ENCODE data around the gene DLG1.

DLG1 gene

DNA sequence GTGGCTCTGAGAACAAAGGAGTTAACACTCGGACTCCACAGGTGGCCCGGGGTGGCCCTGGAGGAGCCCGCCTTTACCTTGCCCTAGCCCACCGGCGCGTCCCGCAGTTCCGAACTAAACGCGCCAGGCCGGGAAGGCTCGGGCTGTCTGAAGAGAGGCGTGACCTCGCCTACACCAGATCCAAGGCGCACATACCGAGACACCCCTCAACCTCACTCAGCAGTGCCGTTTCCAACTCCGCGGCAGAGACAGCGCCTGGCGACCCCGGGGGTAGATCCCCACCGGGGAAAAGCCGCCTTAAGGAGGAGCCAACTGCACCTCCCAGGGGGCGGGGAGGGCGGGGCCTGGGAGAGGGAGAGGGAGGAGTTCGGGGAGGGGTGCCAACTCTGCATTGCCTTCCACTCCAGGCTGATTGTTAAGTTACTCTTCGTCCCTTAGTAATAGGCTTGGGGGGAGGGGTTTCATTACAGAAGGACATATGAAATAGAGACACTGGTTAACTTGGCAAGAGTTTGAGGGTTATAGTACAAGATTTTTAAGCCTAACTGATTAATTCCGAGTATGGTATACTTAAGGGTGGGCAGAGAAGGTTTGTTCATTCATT lies at the start of gene DLG1:
DLG1 (minus strand) TSS at position 272 of the 604 bp plus-strand sequence. CDS start 1,408 bp downstream, outside the sequence.
- Histone ChIP-seq H3K36me3 (ENCODE audit: control insufficient read depth, insufficient read depth, low read length) (no peaks in the 10 kb centered on the region), H3K4me3 (replicated peaks; ENCODE audit: low read depth, low read length) (peak within 1 kb of the TSS; percentile 98), H3K27me3 (replicated peaks; ENCODE audit: control insufficient read depth, insufficient read depth, low read length) (peaks cover 1% of the 10 kb centered on the region; the same call in 1 of the 2 replicates)
- TF ChIP-seq, protein P1, sequence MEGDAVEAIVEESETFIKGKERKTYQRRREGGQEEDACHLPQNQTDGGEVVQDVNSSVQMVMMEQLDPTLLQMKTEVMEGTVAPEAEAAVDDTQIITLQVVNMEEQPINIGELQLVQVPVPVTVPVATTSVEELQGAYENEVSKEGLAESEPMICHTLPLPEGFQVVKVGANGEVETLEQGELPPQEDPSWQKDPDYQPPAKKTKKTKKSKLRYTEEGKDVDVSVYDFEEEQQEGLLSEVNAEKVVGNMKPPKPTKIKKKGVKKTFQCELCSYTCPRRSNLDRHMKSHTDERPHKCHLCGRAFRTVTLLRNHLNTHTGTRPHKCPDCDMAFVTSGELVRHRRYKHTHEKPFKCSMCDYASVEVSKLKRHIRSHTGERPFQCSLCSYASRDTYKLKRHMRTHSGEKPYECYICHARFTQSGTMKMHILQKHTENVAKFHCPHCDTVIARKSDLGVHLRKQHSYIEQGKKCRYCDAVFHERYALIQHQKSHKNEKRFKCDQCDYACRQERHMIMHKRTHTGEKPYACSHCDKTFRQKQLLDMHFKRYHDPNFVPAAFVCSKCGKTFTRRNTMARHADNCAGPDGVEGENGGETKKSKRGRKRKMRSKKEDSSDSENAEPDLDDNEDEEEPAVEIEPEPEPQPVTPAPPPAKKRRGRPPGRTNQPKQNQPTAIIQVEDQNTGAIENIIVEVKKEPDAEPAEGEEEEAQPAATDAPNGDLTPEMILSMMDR (IDR thresholded peaks at IDR 0.05; ENCODE audit: insufficient read depth, low read length, poor library complexity, severe bottlenecking): no peak
- peak; percentile 87 for DNase-seq (ENCODE audit: extremely low read depth, insufficient read length)

DNA sequence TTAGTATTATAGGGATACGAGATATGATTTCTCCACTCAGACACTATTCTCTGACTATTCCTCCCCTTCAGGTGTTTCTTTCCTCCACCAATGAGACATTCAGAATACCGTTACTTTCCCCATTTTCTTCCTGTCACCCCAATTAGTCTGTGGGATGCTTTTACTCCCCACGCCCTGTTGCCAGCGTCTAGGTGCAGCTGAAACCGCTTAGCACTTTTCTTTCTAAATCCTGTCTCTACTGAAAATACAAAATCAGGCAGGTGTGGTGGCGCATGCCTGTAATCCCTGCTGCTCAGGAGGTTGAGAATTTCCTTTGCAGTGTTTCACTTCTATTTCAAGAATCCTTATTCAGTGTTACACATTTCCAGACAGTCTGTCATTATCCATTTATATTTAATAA lies 49.6 kb upstream of the DLG1 start:
- no peak for DNase-seq (ENCODE audit: extremely low read depth, insufficient read length)
- TF ChIP-seq, protein P1 (IDR thresholded peaks at IDR 0.05; ENCODE audit: insufficient read depth, low read length, poor library complexity, severe bottlenecking): no peak
- no peaks in the 10 kb centered on the region for H3K36me3 ChIP-seq (ENCODE audit: control insufficient read depth, insufficient read depth, low read length)

DNA sequence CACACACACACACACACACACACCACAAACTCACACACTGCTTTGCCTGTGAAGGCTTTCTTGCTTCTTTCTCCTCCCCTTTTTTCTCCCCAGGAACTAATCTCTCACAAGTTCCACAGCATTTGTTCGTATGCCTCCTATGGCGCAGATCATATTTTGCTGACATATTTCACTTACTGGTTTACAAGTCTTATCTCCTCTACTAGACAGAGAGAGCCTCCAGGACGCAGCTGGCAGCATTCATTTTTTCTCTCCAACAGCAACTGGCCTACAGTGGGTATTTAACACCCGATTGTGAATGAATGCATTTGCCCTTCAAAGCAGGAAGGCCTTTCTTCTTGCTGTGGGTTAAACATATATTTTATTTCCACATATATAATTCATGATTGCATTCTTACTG lies 47.0 kb upstream of the DLG1 start:
- no peaks in the 10 kb centered on the region for H3K27me3 ChIP-seq (replicated peaks; ENCODE audit: control insufficient read depth, insufficient read depth, low read length)

More for the DNA sequence above, 49.6 kb upstream of the DLG1 start:
- no peak overlapping the region for H3K4me3 ChIP-seq (replicated peaks; ENCODE audit: low read depth, low read length)
- no peaks in the 10 kb centered on the region for H3K27me3 ChIP-seq (replicated peaks; ENCODE audit: control insufficient read depth, insufficient read depth, low read length)

DNA sequence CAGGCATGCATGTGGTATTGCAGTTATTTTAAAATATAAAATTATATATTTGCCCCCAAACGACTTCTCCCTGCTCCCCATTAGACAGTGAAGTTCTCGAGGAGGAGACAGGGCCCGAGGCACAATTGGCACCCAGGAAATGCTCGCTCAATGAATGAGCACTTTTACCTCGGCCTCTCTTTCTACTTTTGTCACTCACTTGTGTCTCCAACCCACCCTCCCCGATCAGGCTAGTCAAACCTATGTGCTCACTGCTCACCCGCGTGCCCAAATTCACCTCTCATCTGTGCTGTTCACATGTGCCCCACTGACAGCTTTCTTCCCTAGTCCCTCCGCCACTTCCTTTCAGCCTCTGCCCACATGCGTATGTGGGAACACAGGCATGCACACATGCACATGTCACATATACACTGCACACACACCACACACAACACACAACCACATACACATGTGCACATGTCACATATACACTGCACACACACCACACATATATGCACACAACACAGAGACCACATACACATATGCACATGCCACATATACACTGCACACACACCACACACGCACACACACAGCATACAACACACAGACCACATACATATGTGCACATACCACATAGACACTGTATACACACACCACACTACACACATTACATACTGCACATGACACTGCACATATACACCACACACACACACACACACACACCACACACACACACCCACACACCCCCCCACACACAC lies 46.3 kb upstream of the DLG1 start:
- Histone ChIP-seq H3K4me3 (replicated peaks; ENCODE audit: low read depth, low read length) (no peak overlapping the region), H3K36me3 (ENCODE audit: control insufficient read depth, insufficient read depth, low read length) (no peaks in the 10 kb centered on the region), H3K27me3 (replicated peaks; ENCODE audit: control insufficient read depth, insufficient read depth, low read length) (no peaks in the 10 kb centered on the region)
- no peak for DNase-seq (ENCODE audit: extremely low read depth, insufficient read length)
- TF ChIP-seq, protein P1 (IDR thresholded peaks at IDR 0.05; ENCODE audit: insufficient read depth, low read length, poor library complexity, severe bottlenecking): no peak

More for the DNA sequence above, 47.0 kb upstream of the DLG1 start:
- no peaks in the 10 kb centered on the region for H3K36me3 ChIP-seq (ENCODE audit: control insufficient read depth, insufficient read depth, low read length)
- TF ChIP-seq, protein P1 (IDR thresholded peaks at IDR 0.05; ENCODE audit: insufficient read depth, low read length, poor library complexity, severe bottlenecking): no peak
- no peak overlapping the region for H3K4me3 ChIP-seq (replicated peaks; ENCODE audit: low read depth, low read length)
- DNase-seq (ENCODE audit: extremely low read depth, insufficient read length): no peak

DNA sequence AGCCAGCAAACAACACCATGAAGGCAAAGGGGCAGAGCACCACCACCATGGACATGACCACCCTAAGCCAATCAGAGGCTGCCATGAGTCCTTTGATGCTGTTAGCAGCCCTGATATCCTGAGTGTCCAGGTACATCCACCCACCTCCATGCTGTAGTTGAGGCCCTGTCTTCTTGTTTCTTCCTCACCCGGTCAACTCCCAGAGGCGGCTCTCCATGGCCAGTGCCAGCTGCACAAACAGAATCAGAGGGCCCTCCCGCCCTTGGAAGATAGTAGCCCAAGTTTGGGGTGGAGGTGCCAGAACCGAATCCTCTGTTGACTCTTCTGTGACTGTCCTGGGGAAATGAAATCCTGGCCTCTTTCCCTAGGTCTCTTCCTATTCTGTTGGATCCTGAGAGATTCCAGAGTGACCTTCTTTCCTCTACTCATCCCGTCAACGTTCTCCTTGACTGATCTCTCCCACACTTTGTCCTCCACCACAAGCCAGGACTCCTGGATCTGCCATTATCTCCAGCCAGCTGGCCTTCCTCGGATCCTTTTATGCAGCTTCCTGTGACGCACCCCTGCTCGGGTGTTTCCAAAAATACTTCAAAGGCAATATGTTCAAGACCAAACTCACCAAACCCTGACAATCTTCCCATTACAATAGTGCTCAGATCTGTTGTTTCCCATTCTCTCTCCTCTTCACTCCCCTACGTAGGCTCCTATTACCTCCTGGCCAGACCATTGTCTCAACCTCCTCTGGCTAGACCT lies 45.4 kb upstream of the DLG1 start:
- Histone ChIP-seq H3K36me3 (ENCODE audit: control insufficient read depth, insufficient read depth, low read length) (no peaks in the 10 kb centered on the region), H3K27me3 (replicated peaks; ENCODE audit: control insufficient read depth, insufficient read depth, low read length) (no peaks in the 10 kb centered on the region), H3K4me3 (replicated peaks; ENCODE audit: low read depth, low read length) (no peak overlapping the region)
- TF ChIP-seq, protein P1 (IDR thresholded peaks at IDR 0.05; ENCODE audit: insufficient read depth, low read length, poor library complexity, severe bottlenecking): no peak
- DNase-seq (ENCODE audit: extremely low read depth, insufficient read length): no peak

Measured in GM06990 (cell line).